OCI-LY1 (cell line): ENCODE measurements around the gene SLC43A3.

Experiments
- H2AFZ ChIP-seq: fragments of 200-600 bp; sonication (generic), shearing (Covaris generic); 2 replicates; pipeline ENCODE4 v1.6.0; 2014; ENCODE audit warnings: antibody characterized with exemption, mild to moderate bottlenecking, low read length
- H3F3A ChIP-seq: fragments of 200-600 bp; sonication (generic), shearing (Covaris generic); 2 replicates; pipeline ENCODE4 v1.6.0; 2014; ENCODE audit warnings: mild to moderate bottlenecking, antibody characterized with exemption, low read length, moderate library complexity; ENCODE audit not compliant: insufficient read depth
- H3K27ac ChIP-seq: fragments of 200-600 bp; sonication (generic); 2 replicates; pipeline ENCODE4 v1.5.1; 2014; ENCODE audit warnings: low read length, mixed run types, mild to moderate bottlenecking, low read depth; ENCODE audit not compliant: poor library complexity, severe bottlenecking
- H3K27me3 ChIP-seq: fragments of 200-600 bp; sonication (generic); 2 replicates; pipeline ENCODE4 v1.6.0; 2014; ENCODE audit warnings: antibody characterized with exemption, mild to moderate bottlenecking, low read length, moderate library complexity; ENCODE audit not compliant: insufficient read depth
- H3K36me3 ChIP-seq: fragments of 200-600 bp; sonication (generic); 2 replicates; pipeline ENCODE4 v1.6.1; 2014; ENCODE audit warnings: mild to moderate bottlenecking, antibody characterized with exemption, low read length, moderate library complexity, mixed read lengths; ENCODE audit not compliant: insufficient read depth
- H3K4me1 ChIP-seq: fragments of 200-600 bp; sonication (generic); 2 replicates; pipeline ENCODE4 v1.5.1; 2014; ENCODE audit warnings: mild to moderate bottlenecking, low read length, moderate library complexity; ENCODE audit not compliant: insufficient read depth, severe bottlenecking
- H3K4me2 ChIP-seq: fragments of 200-600 bp; sonication (generic), shearing (Covaris generic); 2 replicates; pipeline ENCODE4 v1.6.1; 2014; ENCODE audit warnings: low read length
- H3K4me3 ChIP-seq: fragments of 200-600 bp; sonication (generic); 2 replicates; pipeline ENCODE4 v1.5.1; 2014; ENCODE audit warnings: low read length, low read depth, mild to moderate bottlenecking, mixed read lengths; ENCODE audit not compliant: poor library complexity, severe bottlenecking
- H3K79me2 ChIP-seq: fragments of 200-600 bp; shearing (Covaris generic); 2 replicates; pipeline ENCODE4 v1.6.1; 2016; ENCODE audit warnings: mixed run types, low read length, mixed read lengths; ENCODE audit not compliant: insufficient read depth
- H3K9ac ChIP-seq: fragments of 200-600 bp; sonication (generic), shearing (Covaris generic); 2 replicates; pipeline ENCODE4 v1.6.1; 2014; ENCODE audit warnings: mild to moderate bottlenecking, low read length, mixed read lengths
- H3K9me2 ChIP-seq: fragments of 200-600 bp; sonication (generic), shearing (Covaris generic); 2 replicates; pipeline ENCODE4 v1.6.1; 2014; ENCODE audit warnings: low read depth, mild to moderate bottlenecking, low read length, mixed read lengths
- H3K9me3 ChIP-seq: fragments of 200-600 bp; shearing (Covaris generic); 2 replicates; pipeline ENCODE4 v1.6.1; 2014; ENCODE audit warnings: low read length, mixed read lengths
- H4K20me1 ChIP-seq: fragments of 200-600 bp; sonication (generic), shearing (Covaris generic); 2 replicates; pipeline ENCODE4 v1.6.0; 2016; ENCODE audit warnings: mild to moderate bottlenecking, low read length; ENCODE audit not compliant: insufficient read depth
- EZH2 ChIP-seq: fragments of 200-600 bp; sonication (generic), shearing (Covaris generic); IDR thresholded peaks from 2 replicates; pipeline ENCODE4 v1.8.0; 2017; ENCODE audit warnings: borderline replicate concordance, mixed run types, mild to moderate bottlenecking, antibody characterized with exemption, low read length, moderate library complexity, mixed read lengths
- TF ChIP-seq, protein P1 (sequence below): fragments of 200-600 bp; sonication (generic), shearing (Covaris generic); IDR thresholded peaks from 2 replicates; pipeline ENCODE4 v1.5.1; 2017; ENCODE audit warnings: mild to moderate bottlenecking, antibody characterized with exemption, low read length, moderate library complexity, mixed read lengths

Gene SLC43A3

DNA sequence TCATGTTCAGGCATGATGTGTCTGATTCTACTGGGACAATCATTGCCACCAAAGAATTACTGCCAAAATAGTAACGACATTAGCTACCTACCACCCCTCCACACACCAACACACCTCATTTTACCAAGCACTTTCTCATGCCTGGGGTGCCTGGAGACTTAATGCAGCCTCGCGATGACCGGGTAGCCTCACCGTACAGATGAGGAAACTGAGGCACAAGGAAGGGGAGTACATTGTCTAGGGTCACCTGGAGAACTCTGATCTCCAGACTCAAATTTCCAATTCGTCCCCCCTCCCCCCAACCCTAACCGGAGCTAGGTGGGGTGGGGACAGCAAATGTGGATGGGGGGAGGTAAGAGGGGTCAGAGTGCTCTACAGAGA, 30.7 kb upstream of the SLC43A3 start:
- no peak overlapping the region for H2AFZ ChIP-seq
- H3K9me2 ChIP-seq, result no peaks in the 10 kb centered on the region
- H3F3A ChIP-seq, result no peaks in the 10 kb centered on the region
- H3K9me3 ChIP-seq, result no peaks in the 10 kb centered on the region
- no peak overlapping the region for H3K4me2 ChIP-seq
- TF ChIP-seq, protein P1, sequence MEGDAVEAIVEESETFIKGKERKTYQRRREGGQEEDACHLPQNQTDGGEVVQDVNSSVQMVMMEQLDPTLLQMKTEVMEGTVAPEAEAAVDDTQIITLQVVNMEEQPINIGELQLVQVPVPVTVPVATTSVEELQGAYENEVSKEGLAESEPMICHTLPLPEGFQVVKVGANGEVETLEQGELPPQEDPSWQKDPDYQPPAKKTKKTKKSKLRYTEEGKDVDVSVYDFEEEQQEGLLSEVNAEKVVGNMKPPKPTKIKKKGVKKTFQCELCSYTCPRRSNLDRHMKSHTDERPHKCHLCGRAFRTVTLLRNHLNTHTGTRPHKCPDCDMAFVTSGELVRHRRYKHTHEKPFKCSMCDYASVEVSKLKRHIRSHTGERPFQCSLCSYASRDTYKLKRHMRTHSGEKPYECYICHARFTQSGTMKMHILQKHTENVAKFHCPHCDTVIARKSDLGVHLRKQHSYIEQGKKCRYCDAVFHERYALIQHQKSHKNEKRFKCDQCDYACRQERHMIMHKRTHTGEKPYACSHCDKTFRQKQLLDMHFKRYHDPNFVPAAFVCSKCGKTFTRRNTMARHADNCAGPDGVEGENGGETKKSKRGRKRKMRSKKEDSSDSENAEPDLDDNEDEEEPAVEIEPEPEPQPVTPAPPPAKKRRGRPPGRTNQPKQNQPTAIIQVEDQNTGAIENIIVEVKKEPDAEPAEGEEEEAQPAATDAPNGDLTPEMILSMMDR, result no peak
- no peak for TF ChIP-seq EZH2
- H4K20me1 ChIP-seq, result no peaks in the 10 kb centered on the region
- H3K27ac ChIP-seq, result no peak overlapping the region
- H3K27me3 ChIP-seq, result peaks cover 4% of the 10 kb centered on the region; the same call in 1 of the 2 replicates
- peaks cover 35% of the 10 kb centered on the region for H3K4me1 ChIP-seq
- no peaks in the 10 kb centered on the region for H3K79me2 ChIP-seq
- no peak overlapping the region for H3K9ac ChIP-seq
- H3K4me3 ChIP-seq, result no peak overlapping the region
- no peaks in the 10 kb centered on the region for H3K36me3 ChIP-seq

DNA sequence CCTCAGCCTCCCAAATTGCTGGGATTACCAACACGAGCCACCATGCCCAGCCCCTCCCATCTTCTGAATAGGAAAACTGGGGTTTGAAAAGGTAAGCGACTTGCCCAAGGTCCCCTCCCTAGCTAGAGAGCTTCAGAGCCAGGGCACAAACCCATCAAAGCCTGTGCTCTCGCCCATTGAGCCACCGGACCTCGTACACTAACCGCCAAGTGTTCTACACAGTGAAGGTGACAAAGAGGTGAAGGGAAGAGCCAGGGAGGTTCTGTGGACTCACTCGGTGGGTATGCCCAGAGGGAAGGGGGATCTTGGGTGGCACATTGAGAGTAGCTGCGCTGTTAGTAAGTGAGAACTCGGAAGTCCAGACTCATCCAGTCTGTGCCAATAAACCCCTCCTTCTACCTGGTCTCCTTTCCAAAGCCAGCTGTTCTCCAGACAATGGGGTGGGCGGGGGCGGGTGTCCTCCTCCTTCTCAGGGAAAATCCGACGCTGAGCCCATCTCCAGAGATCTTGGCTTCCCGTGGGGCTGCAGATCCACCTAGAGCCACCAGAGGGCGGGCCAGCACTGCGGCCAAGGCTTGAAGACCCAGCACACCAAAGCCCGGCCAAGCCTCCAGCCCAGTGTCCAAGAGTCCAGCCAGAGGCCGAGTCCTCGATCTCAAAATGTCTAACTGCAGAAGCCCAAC, 30.2 kb upstream of the SLC43A3 start:
- TF ChIP-seq EZH2, result no peak
- TF ChIP-seq, protein P1, result peak; percentile 86
- Histone ChIP-seq H3K4me1 (peaks cover 35% of the 10 kb centered on the region), H3K9ac (no peak overlapping the region), H3K27me3 (0 out of 2 replicates have a peak, but pooled peaks cover 5% of the 10 kb centered on the region), H2AFZ (no peak overlapping the region), H3K9me3 (no peaks in the 10 kb centered on the region), H3K79me2 (no peaks in the 10 kb centered on the region), H3K4me3 (no peak overlapping the region), H3K9me2 (no peaks in the 10 kb centered on the region), H3F3A (no peaks in the 10 kb centered on the region), H4K20me1 (no peaks in the 10 kb centered on the region), H3K27ac (no peak overlapping the region), H3K36me3 (no peaks in the 10 kb centered on the region), H3K4me2 (no peak overlapping the region)

DNA sequence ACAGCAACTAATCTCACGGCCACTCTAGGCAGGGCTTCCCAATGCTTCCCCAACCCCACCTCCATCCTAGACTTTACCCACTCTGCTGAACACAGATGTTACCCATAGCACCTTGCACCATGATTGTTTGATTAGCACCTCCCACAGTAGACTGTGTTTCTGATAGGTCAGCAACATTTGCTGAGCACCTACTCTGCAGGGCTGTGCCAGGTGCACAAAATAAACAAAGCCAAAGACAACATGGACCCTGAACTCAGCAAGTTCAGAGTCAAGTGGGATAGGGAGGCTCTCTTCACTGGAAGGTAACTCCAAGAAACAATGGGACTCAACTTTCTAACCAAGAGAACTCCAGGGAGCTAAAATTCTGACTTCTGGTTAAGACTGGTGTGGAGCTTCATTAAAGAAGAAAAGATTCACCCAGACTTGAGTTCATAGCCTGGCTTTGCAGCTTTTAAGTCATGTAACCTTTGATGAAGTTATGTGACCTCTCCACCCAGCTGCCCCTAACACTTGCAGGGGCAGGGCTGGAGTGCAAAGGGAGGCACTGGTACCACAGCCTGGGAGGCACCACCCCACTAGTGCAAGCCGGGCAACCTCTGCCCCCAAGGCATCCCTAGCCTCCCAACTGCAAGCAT, 26.7 kb upstream of the SLC43A3 start:
- Histone ChIP-seq H3K4me3 (no peak overlapping the region), H3K9ac (no peak overlapping the region), H3K9me3 (no peaks in the 10 kb centered on the region), H3K9me2 (no peaks in the 10 kb centered on the region), H2AFZ (no peak overlapping the region), H3K4me1 (peaks cover 11% of the 10 kb centered on the region), H3K27me3 (0 out of 2 replicates have a peak, but pooled peaks cover 5% of the 10 kb centered on the region), H3F3A (no peaks in the 10 kb centered on the region), H3K27ac (no peak overlapping the region), H3K4me2 (no peak overlapping the region), H3K79me2 (no peaks in the 10 kb centered on the region), H3K36me3 (no peaks in the 10 kb centered on the region), H4K20me1 (no peaks in the 10 kb centered on the region)
- TF ChIP-seq EZH2, result no peak
- TF ChIP-seq, protein P1, result no peak
